Activated effector memory CD4-positive, alpha-beta T cell treated with anti-CD3 and anti-CD28 coated beads, Interleukin-2, amount 50 U/mL, for 16 hours (primary cell): ENCODE data around the gene LRP1.

Experiments used
- DNase-seq: peaks from one replicate; pipeline ENCODE4 v3.0.0-alpha.2; 2020

Gene LRP1

GRCh38 chr12:57240066-57240921 lies 112.0 kb downstream of the LRP1 start:
- peak; percentile 91 for DNase-seq

GRCh38 chr12:57240926-57241401 lies 112.7 kb downstream of the LRP1 start:
- DNase-seq, result peak; percentile 66

- no peak for DNase-seq
Observed at GRCh38 chr12:57241402-57242310, 113.4 kb downstream of the LRP1 start.

- peak; percentile 69 for DNase-seq
Observed at GRCh38 chr12:57242329-57242690, 114.0 kb downstream of the LRP1 start.

- peak; percentile 88 for DNase-seq
Observed at GRCh38 chr12:57242691-57243454, 114.6 kb downstream of the LRP1 start.

- peak; percentile 92 for DNase-seq
Observed at GRCh38 chr12:57243521-57244311, 115.4 kb downstream of the LRP1 start.

GRCh38 chr12:57244312-57244696 lies 116.0 kb downstream of the LRP1 start:
- DNase-seq, result peak; percentile 56

GRCh38 chr12:57247041-57247440 lies 118.8 kb downstream of the LRP1 start:
- no peak for DNase-seq

- peak; percentile 41 for DNase-seq
Observed at GRCh38 chr12:57248934-57249742, 120.9 kb downstream of the LRP1 start.

- no peak for DNase-seq
Observed at GRCh38 chr12:57250541-57250940, 122.3 kb downstream of the LRP1 start.

- DNase-seq, result no peak
Observed at GRCh38 chr12:57250956-57251355, 122.7 kb downstream of the LRP1 start, which contains the start of gene STAC3. TSS of gene STAC3 (minus strand) at chr12:57251187. CDS start at chr12:57249636, 1,551 bp downstream.

- no peak for DNase-seq
Observed at GRCh38 chr12:57254506-57255280, 126.4 kb downstream of the LRP1 start.

GRCh38 chr12:57255916-57256315 lies 127.6 kb downstream of the LRP1 start:
- DNase-seq, result peak; percentile 24

GRCh38 chr12:57258977-57259970 lies 131.0 kb downstream of the LRP1 start:
- DNase-seq, result no peak

GRCh38 chr12:57260366-57260765 lies 132.1 kb downstream of the LRP1 start:
- DNase-seq, result no peak

GRCh38 chr12:57261428-57261865 lies 133.2 kb downstream of the LRP1 start:
- no peak for DNase-seq

- DNase-seq, result no peak
Observed at GRCh38 chr12:57262126-57262822, 134.0 kb downstream of the LRP1 start.
